ENCODE results near the gene CCDC90B. TPM values are rescaled to one million over a fixed set of nuclear protein-coding genes. Genes with fewer than 3 reads are reported as not detected.

The CCDC90B gene
- total RNA-seq, 1 donor from 2014 or later: 14.5 TPM

DNA sequence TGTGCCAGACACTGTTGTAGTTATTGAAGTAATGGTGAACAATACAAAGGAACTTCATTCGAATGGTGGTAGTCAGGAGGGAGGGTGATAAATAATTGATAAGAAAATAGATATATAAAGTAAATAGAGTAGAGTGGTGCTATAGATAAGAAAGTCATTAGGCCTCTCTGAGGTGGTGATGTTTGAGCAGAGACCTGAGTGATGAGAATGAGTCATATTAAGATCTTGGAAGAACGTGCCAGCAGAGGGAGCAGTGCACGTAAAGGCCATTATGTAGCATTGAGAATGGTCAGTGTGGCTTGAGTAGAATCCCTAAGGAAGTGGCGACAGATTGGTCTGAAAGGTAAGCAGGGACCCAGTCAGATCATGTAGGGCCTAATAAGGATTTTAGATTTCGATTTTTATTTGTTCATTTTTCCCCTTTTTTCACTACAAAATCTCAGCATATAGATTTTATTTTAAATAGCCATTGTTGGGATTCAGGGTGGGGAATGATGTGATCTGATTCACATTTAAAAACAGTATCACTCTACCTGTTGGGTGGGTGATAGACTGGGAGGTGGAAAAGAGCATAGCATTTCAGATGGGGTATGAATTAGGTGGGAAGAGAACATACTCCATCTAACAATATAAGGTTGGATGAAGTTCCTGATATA lies 44.7 kb downstream of the CCDC90B start:
- ATAC-seq (peak; percentile 91), DNase-seq (ENCODE audit: low spot score) (no peak)

DNA sequence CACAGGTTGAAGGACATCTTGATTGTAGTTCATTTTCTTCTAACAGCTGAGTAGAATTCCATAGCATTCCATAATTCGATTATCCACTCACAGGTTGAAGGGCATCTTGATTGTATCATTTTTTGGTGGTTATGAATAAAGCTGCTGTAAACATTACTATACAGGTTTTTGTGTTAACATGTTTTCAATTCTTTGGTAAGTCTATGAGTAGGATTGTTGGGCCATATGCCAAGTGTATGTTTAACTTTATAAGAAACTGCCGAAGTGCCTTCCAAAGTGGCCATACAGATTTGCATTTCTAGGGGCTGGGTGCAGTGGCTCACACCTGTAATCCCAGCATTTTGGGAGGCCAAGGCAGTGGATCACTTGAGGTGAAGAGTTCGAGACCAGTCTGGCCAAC lies 48.1 kb downstream of the CCDC90B start:
- DNase-seq (ENCODE audit: low spot score): no peak
- no peak for ATAC-seq

DNA sequence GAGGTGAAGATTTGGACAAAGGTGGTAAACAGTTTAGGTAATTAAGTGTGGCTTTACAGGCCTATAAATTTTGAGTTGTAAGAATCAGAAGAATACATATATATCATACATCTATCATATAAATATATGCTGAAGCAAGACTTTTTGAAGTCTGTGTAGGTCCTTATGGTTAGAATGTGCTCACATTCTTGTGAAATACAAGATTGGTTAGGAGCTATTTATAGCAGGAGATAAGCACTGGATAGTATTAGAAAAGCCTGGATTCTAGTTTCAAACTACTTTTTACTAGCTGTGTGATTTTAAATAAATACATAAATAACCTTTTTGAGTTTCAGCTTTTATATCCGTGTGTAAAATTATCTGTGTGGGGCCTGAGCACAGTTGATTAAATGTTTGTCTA lies 50.3 kb downstream of the CCDC90B start:
- DNase-seq (ENCODE audit: low spot score): no peak
- ATAC-seq: peak; percentile 52

DNA sequence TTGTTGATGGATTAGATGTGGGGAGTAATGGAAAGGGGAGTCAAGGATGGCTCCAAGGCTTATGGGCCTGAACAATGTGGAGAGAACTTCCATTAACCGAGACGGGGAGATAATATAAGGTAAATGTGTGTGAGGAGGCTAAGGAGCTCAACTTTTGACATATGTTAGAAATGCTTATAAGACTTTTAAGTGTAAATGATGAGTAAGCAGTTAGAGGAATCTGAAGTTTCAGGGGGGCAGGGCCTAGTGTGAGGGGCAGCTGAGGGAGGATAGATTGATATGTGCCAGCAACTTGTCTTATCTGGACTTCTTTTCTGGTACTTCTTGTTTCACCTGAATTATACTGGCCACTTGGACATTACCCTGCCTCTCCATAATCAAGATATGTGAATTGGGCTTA lies 62.7 kb downstream of the CCDC90B start:
- no peak for ATAC-seq
- no peak for DNase-seq (ENCODE audit: low spot score)

DNA sequence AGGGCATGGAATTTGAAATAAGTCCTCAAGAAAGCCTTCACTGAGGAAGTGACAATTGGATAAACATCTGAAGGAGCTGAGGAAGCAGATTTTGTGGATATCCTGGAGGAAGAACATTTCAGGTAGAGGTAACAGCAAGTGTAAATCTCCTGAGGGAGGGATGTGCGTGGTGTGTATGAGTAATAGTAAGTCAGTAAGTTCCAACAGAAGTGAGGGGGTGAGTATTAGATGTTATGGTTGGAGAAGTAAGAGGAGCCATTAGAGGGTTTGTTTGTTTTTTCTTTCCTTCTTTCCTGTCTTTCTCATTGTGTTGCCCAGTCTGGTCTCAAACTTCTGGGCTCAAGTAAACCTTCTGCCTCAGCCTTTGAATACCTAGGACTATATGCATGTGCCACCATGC lies 63.7 kb downstream of the CCDC90B start:
- DNase-seq (ENCODE audit: low spot score) (no peak), ATAC-seq (no peak)

DNA sequence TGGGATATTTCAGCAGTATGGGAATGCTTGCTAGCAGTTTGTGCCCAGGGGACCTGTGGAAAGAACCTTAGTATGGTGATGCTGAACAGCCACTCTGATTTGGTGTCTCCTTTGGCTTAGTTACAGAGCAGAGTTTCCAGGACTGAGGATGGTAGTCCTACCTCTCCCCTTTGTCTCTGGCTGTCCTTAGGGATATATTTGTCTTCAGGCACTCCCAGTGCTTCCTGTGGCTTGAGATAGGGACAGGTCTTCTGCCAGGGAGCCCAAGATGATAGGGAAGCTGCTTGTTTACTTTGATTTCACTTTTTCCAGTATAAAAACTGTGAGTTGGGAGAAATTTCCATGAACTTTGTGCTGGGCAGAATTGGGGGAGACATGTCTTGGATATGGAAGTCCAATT lies 64.5 kb downstream of the CCDC90B start:
- DNase-seq (ENCODE audit: low spot score) (no peak), ATAC-seq (no peak)

DNA sequence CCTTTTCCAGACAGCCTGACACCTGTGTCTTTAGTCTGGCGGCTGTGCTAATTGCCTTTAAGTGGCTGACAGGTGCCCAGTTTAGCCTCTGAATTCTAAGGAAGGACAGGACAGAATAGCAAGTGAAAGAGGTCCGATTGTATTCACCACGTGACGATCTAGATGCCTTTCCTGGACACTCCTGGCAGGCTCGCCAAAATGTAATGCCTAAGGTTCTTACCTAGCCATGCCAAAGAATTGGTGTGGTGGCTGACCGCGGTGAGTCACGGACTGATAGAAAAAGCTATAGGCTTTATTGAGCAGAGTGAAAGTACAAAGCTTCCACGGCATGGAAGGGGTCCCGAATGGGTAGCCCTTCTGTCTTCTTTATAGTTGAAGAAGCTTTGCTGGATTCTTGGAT lies 65.9 kb downstream of the CCDC90B start:
- no peak for DNase-seq (ENCODE audit: low spot score)
- no peak for ATAC-seq

DNA sequence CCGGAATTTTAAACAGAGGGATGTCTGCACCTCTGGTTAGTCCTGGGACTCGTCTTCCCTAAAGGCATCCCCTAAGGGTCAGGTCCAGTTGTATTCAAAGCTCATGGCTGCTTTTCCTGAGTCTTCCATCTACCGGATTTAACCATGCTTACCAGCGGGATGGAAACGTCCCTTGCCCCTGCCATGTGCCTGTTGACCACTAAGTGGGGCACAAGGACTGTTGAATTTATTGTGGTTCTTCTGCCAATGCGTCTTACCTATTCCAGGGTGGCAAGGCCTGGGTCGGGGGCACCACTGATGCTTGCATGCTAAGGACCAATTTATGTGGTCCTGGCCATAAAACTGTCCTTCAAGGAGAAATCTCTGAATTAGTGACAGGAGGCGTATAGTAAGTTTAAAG lies 67.1 kb downstream of the CCDC90B start:
- ATAC-seq: no peak
- no peak for DNase-seq (ENCODE audit: low spot score)

Other genes with a start within 250 kb of the CCDC90B start
- gene RAB30, start 214.5 kb downstream of the CCDC90B start, total RNA-seq: 8.8 TPM
- gene PCF11, start 129.2 kb downstream of the CCDC90B start, total RNA-seq: 23.6 TPM
- gene ANKRD42, start 92.7 kb downstream of the CCDC90B start, total RNA-seq: 4.3 TPM

Data from left lobe of liver (tissue), 2 donors.